Measurements from ENCODE around the gene NCBP2L.

- no peak for TF ChIP-seq CTCF (IDR thresholded peaks at IDR 0.05)
- TF ChIP-seq POLR2A (IDR thresholded peaks at IDR 0.05): no peak
Measured at GRCh38 chrX:107823456-107823855, 45.9 kb downstream of the NCBP2L start.

Measured in Peyer's patch (tissue), 4 donors.